IMR-90 (cell line): ENCODE measurements around the gene UBE3A. TPM values are rescaled to one million over a fixed set of nuclear protein-coding genes. Genes with fewer than 3 reads are reported as not detected.

Experiments used
- ATAC-seq: fragments of 200-7000 bp; cut with Tn5 transposase; 2 replicates; pipeline ENCODE4 v1.9.1; 2020; ENCODE audit warnings: low read depth, mild to moderate bottlenecking, moderate library complexity
- BruUV-seq: library from RNA; stranded (reverse); fragments of 400-500 nt; replicated peaks from 2 replicates; lab custom pipeline; 2021; lab: Mats Ljungman, UMichigan
- CTCF ChIA-PET: fragments of 300-600 bp; formaldehyde crosslinking; extraction: SDS; loops from one replicate; lab custom pipeline; 2021; ENCODE audit warnings: antibody characterized with exemption; lab: Yijun Ruan, JAX
- POLR2A ChIA-PET: fragments of 300-600 bp; sonication (Branson Sonifier 250); formaldehyde crosslinking; loops from one replicate; lab custom pipeline; 2022; ENCODE audit warnings: antibody characterized with exemption; ENCODE audit not compliant: unreplicated experiment; lab: Charles Lee
- DNase-seq: peaks from one replicate; pipeline ENCODE4 v3.0.0; 2013
- H2AFZ ChIP-seq: replicated peaks from 2 replicates; pipeline ENCODE3; 2013; ENCODE audit warnings: low read length, mild to moderate bottlenecking; ENCODE audit not compliant: poor library complexity
- H2AK5ac ChIP-seq: 2 replicates; pipeline ENCODE4 v1.6.1; 2013; ENCODE audit warnings: low read depth, low read length, inconsistent platforms
- H2AK9ac ChIP-seq: replicated peaks from 2 replicates; pipeline ENCODE3; 2013; ENCODE audit warnings: mild to moderate bottlenecking, low read depth, low read length, moderate library complexity; ENCODE audit not compliant: poor library complexity
- H2BK120ac ChIP-seq: 2 replicates; pipeline ENCODE4 v1.6.1; 2013; ENCODE audit warnings: low read depth, low read length, inconsistent platforms
- H2BK15ac ChIP-seq: 3 replicates; pipeline ENCODE4 v1.6.1; 2013; ENCODE audit warnings: low read depth, low read length, inconsistent platforms
- H2BK20ac ChIP-seq: 2 replicates; pipeline ENCODE4 v1.6.1; 2013; ENCODE audit warnings: low read depth, mild to moderate bottlenecking, inconsistent platforms, low read length, moderate library complexity
- H2BK5ac ChIP-seq: 2 replicates; pipeline ENCODE4 v1.6.1; 2013; ENCODE audit warnings: mild to moderate bottlenecking, low read depth, low read length, inconsistent platforms; ENCODE audit not compliant: poor library complexity, severe bottlenecking
- H3K14ac ChIP-seq: replicated peaks from 2 replicates; pipeline ENCODE4 v1.6.1; 2013; ENCODE audit warnings: low read depth, low read length, inconsistent platforms
- H3K18ac ChIP-seq: 2 replicates; pipeline ENCODE4 v1.6.1; 2013; ENCODE audit warnings: low read depth, low read length, control low read depth
- H3K23ac ChIP-seq: 2 replicates; pipeline ENCODE4 v1.6.1; 2013; ENCODE audit warnings: low read depth, low read length, inconsistent platforms
- H3K27ac ChIP-seq: 2 replicates; pipeline ENCODE4 v1.5.1; 2013; ENCODE audit warnings: mild to moderate bottlenecking, control low read depth, low read length; ENCODE audit not compliant: insufficient read depth
- H3K27me3 ChIP-seq: 2 replicates; pipeline ENCODE4 v1.6.1; 2013; ENCODE audit warnings: low read length; ENCODE audit not compliant: control insufficient read depth, insufficient read depth
- H3K36me3 ChIP-seq: 2 replicates; pipeline ENCODE4 v1.6.1; 2013; ENCODE audit warnings: low read length, mixed read lengths; ENCODE audit not compliant: control insufficient read depth, insufficient read depth
- H3K4ac ChIP-seq: 2 replicates; pipeline ENCODE4 v1.6.1; 2013; ENCODE audit warnings: low read depth, low read length, inconsistent platforms
- H3K4me1 ChIP-seq: 2 replicates; pipeline ENCODE4 v1.6.1; 2013; ENCODE audit warnings: low read length, mixed read lengths; ENCODE audit not compliant: control insufficient read depth, insufficient read depth
- H3K4me2 ChIP-seq: 2 replicates; pipeline ENCODE4 v1.6.1; 2013; ENCODE audit warnings: low read depth, mild to moderate bottlenecking, control low read depth, low read length, moderate library complexity
- H3K4me3 ChIP-seq: 2 replicates; pipeline ENCODE4 v1.5.1; 2013; ENCODE audit warnings: low read depth, mild to moderate bottlenecking, control low read depth, low read length, moderate library complexity; ENCODE audit not compliant: insufficient read depth
- H3K56ac ChIP-seq: 2 replicates; pipeline ENCODE4 v1.6.1; 2013; ENCODE audit warnings: low read length, inconsistent platforms; ENCODE audit not compliant: insufficient read depth; ENCODE audit errors: extremely low read depth
- H3K79me1 ChIP-seq, 2 experiments: 2 replicates each; pipeline ENCODE4 v1.6.1; 2013; ENCODE audit warnings: low read length in 2 of 2, inconsistent platforms in 1 of 2, low read depth in 1 of 2
- H3K9ac ChIP-seq: 2 replicates; pipeline ENCODE4 v1.6.1; 2013; ENCODE audit warnings: low read depth, low read length, control low read depth
- H3K9me1 ChIP-seq: 2 replicates; pipeline ENCODE4 v1.6.1; 2013; ENCODE audit warnings: low read length, inconsistent platforms; ENCODE audit not compliant: insufficient read depth
- H3K9me3 ChIP-seq: 2 replicates; pipeline ENCODE4 v1.6.1; 2013; ENCODE audit warnings: low read length; ENCODE audit not compliant: control insufficient read depth, insufficient read depth
- H4K20me1 ChIP-seq: 2 replicates; pipeline ENCODE4 v1.6.1; 2013; ENCODE audit warnings: low read length, inconsistent platforms; ENCODE audit not compliant: insufficient read depth
- H4K5ac ChIP-seq: 2 replicates; pipeline ENCODE4 v1.6.1; 2013; ENCODE audit warnings: mild to moderate bottlenecking, low read depth, low read length, control low read depth
- H4K8ac ChIP-seq, 2 experiments: 2 replicates each; pipeline ENCODE4 v1.6.1; 2013; ENCODE audit warnings: low read depth in 2 of 2, low read length in 2 of 2, control low read depth in 1 of 2, inconsistent platforms in 1 of 2
- H4K91ac ChIP-seq: 2 replicates; pipeline ENCODE4 v1.6.1; 2013; ENCODE audit warnings: low read depth, low read length, inconsistent platforms; ENCODE audit not compliant: insufficient read depth
- BHLHE40 ChIP-seq: fragments of 150-350 bp; IDR thresholded peaks from 2 replicates; pipeline ENCODE4 v1.6.1; 2016; ENCODE audit warnings: mild to moderate bottlenecking, low read depth, low read length
- WGBS, 2 experiments: methylation state at CpG; one replicate each; pipeline versions ENCODE4 v1.1.5 to v1.1.7; 2013; ENCODE audit warnings: missing lambda C conversion rate in 2 of 2; ENCODE audit not compliant: insufficient read length in 1 of 2; ENCODE audit errors: extremely low coverage in 2 of 2; 5-methylcytosine and 5-hydroxymethylcytosine counted together
- dilution Hi-C: fragments of 300-500 bp; cut with HindIII; formaldehyde crosslinking; loops from one replicate; pipeline ENCODE4 v1.14.3; 2018; ENCODE audit warnings: low sequenced_read_pairs; ENCODE audit not compliant: unreplicated experiment
- in situ Hi-C: fragments of 300-500 bp; cut with MboI; formaldehyde crosslinking; loops from 3 replicates; pipeline ENCODE4 v1.14.3; 2019; ENCODE audit warnings: low sequenced_read_pairs, inconsistent platforms, mixed read lengths
- intact Hi-C: fragments of 100-400 bp; cut with micrococcal nuclease; formaldehyde crosslinking; loops from 2 replicates; pipeline ENCODE4 v1.10.0; 2022
- polyA plus RNA-seq, 3 experiments: library from polyadenylated mRNA; depleted of rRNA; stranded (reverse); fragments of >200 nt; gene quantifications; 2 replicates each; pipeline ENCODE4 v1.2.3, GENCODE V29; 2012; ENCODE audit warnings: low replicate concordance in 1 of 3
- total RNA-seq: library from RNA; depleted of rRNA; stranded (reverse); fragments of >200 nt; gene quantifications from 2 replicates; pipeline ENCODE4 v1.2.3, GENCODE V29; 2012

Gene UBE3A
- total and polyA plus RNA-seq, 2 of the 4 experiments (the other 2 are of a cell fraction): 19.3 to 53.2 TPM

GRCh38 chr15:25445412-25445811 lies 6.6 kb upstream of the UBE3A start:
- no peaks in the 10 kb centered on the region for H4K20me1 ChIP-seq
- no peaks in the 10 kb centered on the region for H3K4me1 ChIP-seq
- no peak overlapping the region for H3K56ac ChIP-seq
- no peak overlapping the region for H4K91ac ChIP-seq
- ATAC-seq: no peak
- no peaks in the 10 kb centered on the region for H3K27me3 ChIP-seq
- H3K9ac ChIP-seq: no peak overlapping the region
- no peaks in the 10 kb centered on the region for H3K79me1 ChIP-seq
- no peak overlapping the region for H2BK5ac ChIP-seq
- H3K9me1 ChIP-seq: no peaks in the 10 kb centered on the region
- H4K5ac ChIP-seq: no peak overlapping the region
- H2BK20ac ChIP-seq: no peak overlapping the region
- no peak overlapping the region for H2AK9ac ChIP-seq
- no peak overlapping the region for H2BK120ac ChIP-seq
- dilution Hi-C loops (no loop called here), intact Hi-C loops (no loop called here), in situ Hi-C loops (no loop called here)
- H4K8ac ChIP-seq: no peak overlapping the region
- H2AK5ac ChIP-seq: no peak overlapping the region
- no peak overlapping the region for H3K27ac ChIP-seq
- no peak overlapping the region for H3K18ac ChIP-seq
- H3K14ac ChIP-seq: no peak overlapping the region
- ChIA-PET CTCF (no interaction called here), POLR2A (no interaction called here)
- DNase-seq: no peak
- H3K9me3 ChIP-seq: no peaks in the 10 kb centered on the region
- no peak overlapping the region for H3K4me3 ChIP-seq
- H3K4me2 ChIP-seq: no peak overlapping the region
- no peak overlapping the region for H2AFZ ChIP-seq
- no peak overlapping the region for H2BK15ac ChIP-seq
- H3K4ac ChIP-seq: no peak overlapping the region
- no TSS peak for BruUV-seq
- no peak for TF ChIP-seq BHLHE40
- H3K23ac ChIP-seq: no peak overlapping the region
- no peaks in the 10 kb centered on the region for H3K36me3 ChIP-seq
- no CpG with 5 or more reads among the region's 4 CpGs for WGBS, 2 experiments
